Stimulated activated CD8-positive, alpha-beta memory T cell treated with anti-CD3 and anti-CD28 coated beads, Interleukin-4, amount 100 ng/mL, for 48 hours (primary cell): Measurements from ENCODE around the gene DCPS.
"Not testable (repeated sequence)": the region's sequence is repeated elsewhere in the genome, so short reads cannot be mapped to it uniquely, and the experiment has no call there.

Experiments
- DNase-seq: peaks from one replicate; pipeline ENCODE4 v3.0.0-alpha.2; 2020

The DCPS gene

GRCh38 chr11:126346946-126347345 is 43.1 kb downstream of the DCPS start:
- not testable (repeated sequence) for DNase-seq

GRCh38 chr11:126347751-126348668 is 44.1 kb downstream of the DCPS start:
- no peak for DNase-seq

- no peak for DNase-seq
Measured at GRCh38 chr11:126348806-126349582, 45.1 kb downstream of the DCPS start.

GRCh38 chr11:126350836-126351235 is 47.0 kb downstream of the DCPS start:
- no peak for DNase-seq

- no peak for DNase-seq
Measured at GRCh38 chr11:126352163-126352562, 48.3 kb downstream of the DCPS start.

- DNase-seq = peak; percentile 50
Measured at GRCh38 chr11:126352934-126353801, 49.3 kb downstream of the DCPS start.

GRCh38 chr11:126354631-126355323 is 50.9 kb downstream of the DCPS start:
- DNase-seq = no peak

- DNase-seq = peak; percentile 84
Measured at GRCh38 chr11:126355324-126355925, 51.6 kb downstream of the DCPS start, which contains the start of gene ST3GAL4. ST3GAL4 (plus strand) TSS chr11:126355686; CDS start chr11:126406156, 50,470 bp downstream.

GRCh38 chr11:126355926-126356897 is 52.4 kb downstream of the DCPS start:
- peak; percentile 45 for DNase-seq

- no peak for DNase-seq
Measured at GRCh38 chr11:126357055-126357962, 53.4 kb downstream of the DCPS start.

- DNase-seq = no peak
Measured at GRCh38 chr11:126357969-126358762, 54.3 kb downstream of the DCPS start.

- DNase-seq = no peak
Measured at GRCh38 chr11:126358763-126359160, 54.9 kb downstream of the DCPS start.

GRCh38 chr11:126359431-126360048 is 55.7 kb downstream of the DCPS start:
- no peak for DNase-seq

- DNase-seq = no peak
Measured at GRCh38 chr11:126360049-126360446, 56.2 kb downstream of the DCPS start.

GRCh38 chr11:126361400-126361799 is 57.5 kb downstream of the DCPS start:
- DNase-seq = no peak

GRCh38 chr11:126362879-126363655 is 59.2 kb downstream of the DCPS start:
- no peak for DNase-seq

- no peak for DNase-seq
Measured at GRCh38 chr11:126363706-126364248, 59.9 kb downstream of the DCPS start.
